Uterus (tissue), 4 donors: Measurements from ENCODE around the gene HBG2. TPM values are rescaled to one million over a fixed set of nuclear protein-coding genes. Genes with fewer than 3 reads are reported as not detected.

Experiments used
- DNase-seq, 2 donors: peaks; one replicate each; pipeline ENCODE4 v3.0.0-alpha.2; 2019 to 2020
- H3K27ac ChIP-seq, 2 donors: fragments of 200-600 bp; sonication (generic); 1 replicate in 1 of 2; 2 replicates in 1 of 2; pipeline ENCODE4 v1.5.1; 2016 to 2018
- H3K27me3 ChIP-seq, 2 donors: fragments of 200-600 bp; sonication (generic); one replicate each; pipeline ENCODE4 v1.5.1; 2018 to 2019; ENCODE audit warnings: control low read depth in 1 of 2
- H3K36me3 ChIP-seq, 2 donors: fragments of 200-600 bp; sonication (generic); one replicate each; pipeline ENCODE4 v1.5.1; 2019; ENCODE audit warnings: control low read depth in 1 of 2
- H3K4me1 ChIP-seq, 2 donors: fragments of 200-600 bp; sonication (generic); one replicate each; pipeline ENCODE4 v1.5.1; 2018 to 2019; ENCODE audit warnings: control low read depth in 1 of 2
- H3K4me3 ChIP-seq, 2 donors: fragments of 200-600 bp; sonication (generic); 1 replicate in 1 of 2; 2 replicates in 1 of 2; pipeline ENCODE4 v1.5.1; 2018 to 2019; ENCODE audit warnings: mild to moderate bottlenecking in 1 of 2
- H3K9me3 ChIP-seq, 2 donors: fragments of 200-600 bp; sonication (generic); one replicate each; pipeline ENCODE4 v1.5.1; 2019; ENCODE audit warnings: control low read depth in 1 of 2
- POLR2A ChIP-seq, 2 donors: fragments of 450-650 bp; IDR thresholded peaks; one replicate each; pipeline ENCODE4 v1.6.1; 2016; ENCODE audit warnings: antibody characterized with exemption in 2 of 2, mild to moderate bottlenecking in 1 of 2, moderate library complexity in 1 of 2
- intact Hi-C: fragments of 100-400 bp; cut with DNase I; formaldehyde crosslinking; loops from one replicate; pipeline ENCODE4 v1.15.1; 2023; ENCODE audit warnings: low total_unique reads
- total RNA-seq, 4 donors: library from RNA; depleted of rRNA in 3 of 4; stranded (reverse); fragments of >200 nt in 3 of 4; gene quantifications; one replicate each; pipeline versions ENCODE4 v1.1.0 to v1.2.4, GENCODE V29; 2014 to 2023
- TF ChIP-seq, protein P1 (sequence below), 4 experiments: fragments of 200-600 bp in 2 of 4; fragments of 450-650 bp in 2 of 4; sonication (generic) in 2 of 4; IDR thresholded peaks; one replicate each; pipeline ENCODE4 v1.5.1; 2016 to 2019; ENCODE audit warnings: antibody characterized with exemption in 4 of 4, mild to moderate bottlenecking in 2 of 4, moderate library complexity in 1 of 4
- donor health status: DM: yes; HTN: yes; CAD: no.

HBG2 gene
- total RNA-seq, 4 donors from 2014 or later, result 1,050 TPM; not detected in 3

DNA sequence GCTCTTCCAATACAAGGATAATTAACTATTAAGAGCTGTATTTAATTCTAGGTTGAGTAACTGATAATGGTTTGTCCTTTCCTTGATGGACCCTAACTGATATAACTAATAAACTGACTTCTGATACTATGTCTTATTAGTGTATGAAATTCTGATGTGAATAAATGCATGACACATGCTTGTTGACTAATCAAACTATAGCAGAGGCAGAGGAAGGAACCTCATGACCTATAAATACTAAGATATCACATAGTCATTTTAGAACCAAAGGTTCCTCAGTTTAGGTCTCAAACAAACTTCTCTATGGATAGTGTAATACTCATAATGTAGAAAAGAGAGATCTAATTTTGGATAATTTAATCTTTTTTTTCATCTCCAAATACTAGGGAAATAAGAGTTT lies 15.5 kb downstream of the HBG2 start:
- Histone ChIP-seq H3K4me1 (no peaks in the 10 kb centered on the region), H3K36me3 (no peaks in the 10 kb centered on the region), H3K9me3 (no peaks in the 10 kb centered on the region), H3K4me3 (no peak overlapping the region), H3K27ac (no peak overlapping the region), H3K27me3 (no peaks in the 10 kb centered on the region)
- no peak for DNase-seq
- TF ChIP-seq POLR2A (IDR thresholded peaks at IDR 0.05), result no peak
- TF ChIP-seq, protein P1, sequence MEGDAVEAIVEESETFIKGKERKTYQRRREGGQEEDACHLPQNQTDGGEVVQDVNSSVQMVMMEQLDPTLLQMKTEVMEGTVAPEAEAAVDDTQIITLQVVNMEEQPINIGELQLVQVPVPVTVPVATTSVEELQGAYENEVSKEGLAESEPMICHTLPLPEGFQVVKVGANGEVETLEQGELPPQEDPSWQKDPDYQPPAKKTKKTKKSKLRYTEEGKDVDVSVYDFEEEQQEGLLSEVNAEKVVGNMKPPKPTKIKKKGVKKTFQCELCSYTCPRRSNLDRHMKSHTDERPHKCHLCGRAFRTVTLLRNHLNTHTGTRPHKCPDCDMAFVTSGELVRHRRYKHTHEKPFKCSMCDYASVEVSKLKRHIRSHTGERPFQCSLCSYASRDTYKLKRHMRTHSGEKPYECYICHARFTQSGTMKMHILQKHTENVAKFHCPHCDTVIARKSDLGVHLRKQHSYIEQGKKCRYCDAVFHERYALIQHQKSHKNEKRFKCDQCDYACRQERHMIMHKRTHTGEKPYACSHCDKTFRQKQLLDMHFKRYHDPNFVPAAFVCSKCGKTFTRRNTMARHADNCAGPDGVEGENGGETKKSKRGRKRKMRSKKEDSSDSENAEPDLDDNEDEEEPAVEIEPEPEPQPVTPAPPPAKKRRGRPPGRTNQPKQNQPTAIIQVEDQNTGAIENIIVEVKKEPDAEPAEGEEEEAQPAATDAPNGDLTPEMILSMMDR (IDR thresholded peaks at IDR 0.05), result no peak
- intact Hi-C loops, result no loop called here

DNA sequence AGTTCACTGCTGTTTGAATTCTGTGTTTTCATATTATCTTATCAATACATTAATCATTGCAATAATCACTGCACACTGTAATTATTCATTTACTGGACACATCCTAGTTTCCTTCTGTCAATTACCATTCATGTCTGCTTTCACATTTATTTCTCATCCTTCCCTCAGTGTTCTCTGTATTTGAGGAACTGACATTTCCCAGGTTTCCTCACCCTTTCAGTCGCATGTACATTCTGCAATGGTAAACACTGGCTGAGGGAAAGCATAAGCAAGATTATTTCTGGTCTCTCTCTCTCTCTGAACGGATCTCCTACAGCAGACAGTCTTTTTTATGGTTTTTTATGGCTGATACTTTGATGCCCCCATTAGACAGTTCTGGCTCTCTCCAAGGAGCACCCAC lies 16.1 kb downstream of the HBG2 start:
- intact Hi-C loops, result no loop called here
- TF ChIP-seq POLR2A (IDR thresholded peaks at IDR 0.05), result no peak
- TF ChIP-seq, protein P1 (IDR thresholded peaks at IDR 0.05), result no peak
- H3K27ac ChIP-seq, result no peak overlapping the region
- no peaks in the 10 kb centered on the region for H3K36me3 ChIP-seq
- no peak for DNase-seq
- H3K4me3 ChIP-seq, result no peak overlapping the region
- H3K4me1 ChIP-seq, result no peaks in the 10 kb centered on the region
- no peaks in the 10 kb centered on the region for H3K27me3 ChIP-seq
- H3K9me3 ChIP-seq, result no peaks in the 10 kb centered on the region

DNA sequence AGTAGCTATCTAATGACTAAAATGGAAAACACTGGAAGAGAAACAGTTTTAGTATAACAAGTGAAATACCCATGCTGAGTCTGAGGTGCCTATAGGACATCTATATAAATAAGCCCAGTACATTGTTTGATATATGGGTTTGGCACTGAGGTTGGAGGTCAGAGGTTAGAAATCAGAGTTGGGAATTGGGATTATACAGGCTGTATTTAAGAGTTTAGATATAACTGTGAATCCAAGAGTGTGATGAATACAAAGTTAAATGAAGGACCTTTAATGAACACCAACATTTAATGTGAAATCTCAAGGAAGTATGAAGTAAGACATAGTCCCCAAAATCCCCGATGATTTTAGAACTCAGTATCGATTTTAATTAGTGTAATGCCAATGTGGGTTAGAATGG lies 17.2 kb downstream of the HBG2 start:
- H3K4me3 ChIP-seq, result no peak overlapping the region
- no peaks in the 10 kb centered on the region for H3K4me1 ChIP-seq
- H3K36me3 ChIP-seq, result no peaks in the 10 kb centered on the region
- no peak for TF ChIP-seq POLR2A (IDR thresholded peaks at IDR 0.05)
- TF ChIP-seq, protein P1 (IDR thresholded peaks at IDR 0.05), result no peak
- no peak for DNase-seq
- intact Hi-C loops, result no loop called here
- no peaks in the 10 kb centered on the region for H3K27me3 ChIP-seq
- H3K27ac ChIP-seq, result no peak overlapping the region
- no peaks in the 10 kb centered on the region for H3K9me3 ChIP-seq

DNA sequence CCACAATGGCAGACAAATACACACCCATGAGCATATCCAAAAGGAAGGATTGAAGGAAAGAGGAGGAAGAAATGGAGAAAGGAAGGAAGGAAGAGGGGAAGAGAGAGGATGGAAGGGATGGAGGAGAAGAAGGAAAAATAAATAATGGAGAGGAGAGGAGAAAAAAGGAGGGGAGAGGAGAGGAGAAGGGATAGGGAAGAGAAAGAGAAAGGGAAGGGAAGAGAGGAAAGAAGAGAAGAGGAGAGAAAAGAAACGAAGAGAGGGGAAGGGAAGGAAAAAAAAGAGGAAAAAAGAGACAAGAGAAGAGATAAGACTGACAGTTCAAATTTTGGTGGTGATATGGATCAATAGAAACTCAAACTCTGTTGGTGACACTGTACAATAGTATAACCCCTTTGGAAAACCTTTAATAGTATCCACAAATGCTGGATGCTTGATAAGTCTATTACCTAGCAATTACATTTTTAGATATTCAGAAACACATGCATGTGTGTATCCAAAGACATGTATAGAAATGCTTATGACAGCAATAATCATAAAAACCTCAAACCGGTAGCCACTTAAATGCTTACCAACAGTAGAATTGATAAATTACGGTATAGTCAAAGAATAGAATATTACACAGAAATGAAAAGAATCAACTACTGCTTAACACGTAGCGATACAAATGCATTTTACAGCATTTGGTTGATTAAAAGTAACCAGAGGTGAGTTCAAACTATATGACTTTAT lies 19.1 kb downstream of the HBG2 start:
- H3K36me3 ChIP-seq, result no peaks in the 10 kb centered on the region
- TF ChIP-seq, protein P1 (IDR thresholded peaks at IDR 0.05), result no peak
- TF ChIP-seq POLR2A (IDR thresholded peaks at IDR 0.05), result no peak
- H3K27ac ChIP-seq, result no peak overlapping the region
- no peak overlapping the region for H3K4me3 ChIP-seq
- no peaks in the 10 kb centered on the region for H3K9me3 ChIP-seq
- no peak for DNase-seq
- no peaks in the 10 kb centered on the region for H3K27me3 ChIP-seq
- intact Hi-C loops, result no loop called here
- H3K4me1 ChIP-seq, result no peaks in the 10 kb centered on the region

DNA sequence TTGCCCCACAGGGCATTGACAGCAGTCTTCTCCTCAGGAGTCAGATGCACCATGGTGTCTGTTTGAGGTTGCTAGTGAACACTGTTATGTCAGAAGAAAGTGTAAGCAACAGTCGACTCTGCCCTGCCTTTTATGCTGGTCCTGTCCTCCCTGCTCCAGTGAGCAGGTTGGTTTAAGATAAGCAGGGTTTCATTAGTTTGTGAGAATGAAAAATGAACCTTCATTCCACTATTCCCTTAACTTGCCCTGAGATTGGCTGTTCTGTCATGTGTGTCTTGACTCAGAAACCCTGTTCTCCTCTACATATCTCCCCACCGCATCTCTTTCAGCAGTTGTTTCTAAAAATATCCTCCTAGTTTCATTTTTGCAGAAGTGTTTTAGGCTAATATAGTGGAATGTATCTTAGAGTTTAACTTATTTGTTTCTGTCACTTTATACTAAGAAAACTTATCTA lies 20.2 kb downstream of the HBG2 start, which contains the start of gene HBD:
Gene HBD, minus strand, starts transcription at position 103 of the 454 bp plus-strand sequence. Its CDS starts 50 bp downstream, at position 53.
- no peak within 1 kb of the TSS for H3K4me3 ChIP-seq
- no peaks in the 10 kb centered on the region for H3K36me3 ChIP-seq
- no peak for DNase-seq
- TF ChIP-seq, protein P1 (IDR thresholded peaks at IDR 0.05), result no peak
- TF ChIP-seq POLR2A (IDR thresholded peaks at IDR 0.05), result no peak
- no peaks in the 10 kb centered on the region for H3K4me1 ChIP-seq
- no peak within 1 kb of the TSS for H3K27ac ChIP-seq
- no peaks in the 10 kb centered on the region for H3K9me3 ChIP-seq
- intact Hi-C loops, result no loop called here
- H3K27me3 ChIP-seq, result no peaks in the 10 kb centered on the region
